ENCODE data around the gene ASB6. TPM values are rescaled to one million over a fixed set of nuclear protein-coding genes. Genes with fewer than 3 reads are reported as not detected.

ASB6 gene
- total and polyA plus RNA-seq, 2 experiments from 2014 or later = 8.8 to 19.8 TPM

Other genes starting within 250 kb of the ASB6 start
- gene C9orf50, start 21.1 kb downstream of the ASB6 start, total RNA-seq (2014; rRNA removed; shearing (Covaris generic)) = not detected in 2 replicates
- not detected in 2 replicates for gene C9orf50, start 21.1 kb downstream of the ASB6 start, polyA plus RNA-seq (2016; fragmentation: Nextera tagmentation; extraction: Ambion mirVana)
- gene NTMT1, start 16.0 kb downstream of the ASB6 start, total RNA-seq (2014; rRNA removed; shearing (Covaris generic)) = 44.2 and 59.4 TPM in 2 replicates
- 97.4 and 108 TPM in 2 replicates for gene NTMT1, start 16.0 kb downstream of the ASB6 start, polyA plus RNA-seq (2016; fragmentation: Nextera tagmentation; extraction: Ambion mirVana)
- 4.5 and 8.3 TPM in 2 replicates for gene PRRX2, start 23.5 kb upstream of the ASB6 start, total RNA-seq (2014; rRNA removed; shearing (Covaris generic))
- gene PRRX2, start 23.5 kb upstream of the ASB6 start, polyA plus RNA-seq (2016; fragmentation: Nextera tagmentation; extraction: Ambion mirVana) = 5.6 and 5.8 TPM in 2 replicates
- 3.6 and 3.9 TPM in 2 replicates for gene PTGES, start 110.9 kb upstream of the ASB6 start, total RNA-seq (2014; rRNA removed; shearing (Covaris generic))
- gene PTGES, start 110.9 kb upstream of the ASB6 start, polyA plus RNA-seq (2016; fragmentation: Nextera tagmentation; extraction: Ambion mirVana) = 2.8 and 3.3 TPM in 2 replicates
- gene TOR1B, start 161.0 kb upstream of the ASB6 start, total RNA-seq (2014; rRNA removed; shearing (Covaris generic)) = 36.2 and 42.4 TPM in 2 replicates
- 8.8 and 10.6 TPM in 2 replicates for gene TOR1B, start 161.0 kb upstream of the ASB6 start, polyA plus RNA-seq (2016; fragmentation: Nextera tagmentation; extraction: Ambion mirVana)
- 33.9 and 45.7 TPM in 2 replicates for gene TOR1A, start 182.0 kb upstream of the ASB6 start, total RNA-seq (2014; rRNA removed; shearing (Covaris generic))
- gene TOR1A, start 182.0 kb upstream of the ASB6 start, polyA plus RNA-seq (2016; fragmentation: Nextera tagmentation; extraction: Ambion mirVana) = 23.6 and 24.2 TPM in 2 replicates
- gene C9orf78, start 193.1 kb upstream of the ASB6 start, total RNA-seq (2014; rRNA removed; shearing (Covaris generic)) = 34.4 and 46.1 TPM in 2 replicates
- gene C9orf78, start 193.1 kb upstream of the ASB6 start, polyA plus RNA-seq (2016; fragmentation: Nextera tagmentation; extraction: Ambion mirVana) = 72.8 and 84.6 TPM in 2 replicates
- 12.0 and 13.0 TPM in 2 replicates for gene USP20, start 193.3 kb upstream of the ASB6 start, total RNA-seq (2014; rRNA removed; shearing (Covaris generic))
- gene USP20, start 193.3 kb upstream of the ASB6 start, polyA plus RNA-seq (2016; fragmentation: Nextera tagmentation; extraction: Ambion mirVana) = 9.9 and 10.4 TPM in 2 replicates